NT2/D1 (cell line): ENCODE data around the gene EGFR.

Experiments
- YY1 ChIP-seq: IDR thresholded peaks from 2 replicates; pipeline ENCODE4 v1.6.1; 2011; ENCODE audit not compliant: insufficient read length, insufficient read depth
- ZNF274 ChIP-seq: IDR thresholded peaks from 2 replicates; pipeline ENCODE4 v1.6.1; 2011; ENCODE audit warnings: mild to moderate bottlenecking, low read depth, low read length

GRCh38 chr7:55092186-55092974, 73.6 kb downstream of the EGFR start:
- TF ChIP-seq YY1: no peak
- no peak for TF ChIP-seq ZNF274
